SK-N-SH treated with all-trans-retinoic acid at 6 μM for 48 hours (cell line): ENCODE measurements around the gene UCHL5.

ENCODE experiments used
- POU6F1 ChIP-seq: fragments of 250-450 bp; sonication (Bioruptor Pico); IDR thresholded peaks from 2 replicates; pipeline ENCODE4 v1.8.0; 2021; ENCODE audit warnings: low read depth, mild to moderate bottlenecking, moderate library complexity, borderline replicate concordance
- TCF4 ChIP-seq: fragments of 250-450 bp; sonication (Bioruptor Pico); IDR thresholded peaks from 2 replicates; pipeline ENCODE4 v1.8.0; 2021; ENCODE audit warnings: mild to moderate bottlenecking, moderate library complexity, borderline replicate concordance
- ZNF70 ChIP-seq: fragments of 450-650 bp; formaldehyde crosslinking; IDR thresholded peaks from 2 replicates; pipeline ENCODE4 v1.5.0; 2020; ENCODE audit warnings: mild to moderate bottlenecking, moderate library complexity
- TF ChIP-seq, protein P1 (sequence below): fragments of 250-450 bp; sonication (Bioruptor Pico); IDR thresholded peaks from 2 replicates; pipeline ENCODE4 v1.5.1; 2021; ENCODE audit warnings: mild to moderate bottlenecking, moderate library complexity

GRCh38 chr1:193108471-193108870, 49.3 kb upstream of the UCHL5 start:
- TF ChIP-seq, protein P1, sequence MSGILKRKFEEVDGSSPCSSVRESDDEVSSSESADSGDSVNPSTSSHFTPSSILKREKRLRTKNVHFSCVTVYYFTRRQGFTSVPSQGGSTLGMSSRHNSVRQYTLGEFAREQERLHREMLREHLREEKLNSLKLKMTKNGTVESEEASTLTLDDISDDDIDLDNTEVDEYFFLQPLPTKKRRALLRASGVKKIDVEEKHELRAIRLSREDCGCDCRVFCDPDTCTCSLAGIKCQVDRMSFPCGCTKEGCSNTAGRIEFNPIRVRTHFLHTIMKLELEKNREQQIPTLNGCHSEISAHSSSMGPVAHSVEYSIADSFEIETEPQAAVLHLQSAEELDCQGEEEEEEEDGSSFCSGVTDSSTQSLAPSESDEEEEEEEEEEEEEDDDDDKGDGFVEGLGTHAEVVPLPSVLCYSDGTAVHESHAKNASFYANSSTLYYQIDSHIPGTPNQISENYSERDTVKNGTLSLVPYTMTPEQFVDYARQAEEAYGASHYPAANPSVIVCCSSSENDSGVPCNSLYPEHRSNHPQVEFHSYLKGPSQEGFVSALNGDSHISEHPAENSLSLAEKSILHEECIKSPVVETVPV (CRISPR knock-in tag) = no peak
- TF ChIP-seq ZNF70 (no peak), POU6F1 (CRISPR knock-in tag) (no peak), TCF4 (CRISPR knock-in tag) (no peak)
